HuH-7.5 (cell line): Measurements from ENCODE around the gene GSTM4.
"Not testable (repeated sequence)": the region's sequence is repeated elsewhere in the genome, so short reads cannot be mapped to it uniquely, and the experiment has no call there.

Experiments used
- DNase-seq: peaks from one replicate; pipeline ENCODE4 v3.0.0; 2011; ENCODE audit warnings: low spot score

The GSTM4 gene

GRCh38 chr1:109668123-109668775 is 12.3 kb downstream of the GSTM4 start:
- DNase-seq, result no peak

DNA sequence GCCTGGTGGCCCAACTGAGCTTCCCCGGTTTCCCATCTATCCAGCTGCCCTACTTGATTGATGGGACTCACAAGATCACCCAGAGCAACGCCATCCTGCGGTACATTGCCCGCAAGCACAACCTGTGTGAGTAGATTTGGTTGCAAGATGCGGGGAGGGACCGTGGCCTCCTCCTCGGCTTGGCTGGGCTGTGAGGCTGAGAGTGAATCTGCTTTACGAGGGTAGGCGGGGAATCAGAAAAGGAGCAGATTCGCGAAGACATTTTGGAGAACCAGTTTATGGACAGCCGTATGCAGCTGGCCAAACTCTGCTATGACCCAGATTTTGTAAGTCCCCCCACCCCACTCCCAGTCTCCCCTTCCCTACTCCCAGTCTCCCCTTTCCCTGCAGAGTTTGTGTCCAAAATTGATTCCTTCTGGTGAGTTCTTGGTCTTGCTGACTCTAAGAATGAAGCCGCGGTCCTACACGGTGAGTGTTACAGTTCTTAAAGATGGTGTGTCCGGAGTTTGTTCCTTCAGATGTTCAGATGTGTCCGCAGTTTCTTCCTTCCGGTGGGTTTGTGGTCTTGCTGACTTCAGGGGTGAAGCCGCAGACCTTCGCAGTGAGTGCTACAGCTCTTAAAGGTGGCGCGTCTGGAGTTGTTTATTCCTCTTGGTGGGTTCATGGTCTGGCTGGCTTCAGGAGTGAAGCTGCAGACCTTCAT is 13.5 kb downstream of the GSTM4 start:
- no peak for DNase-seq

GRCh38 chr1:109669949-109670302 is 14.0 kb downstream of the GSTM4 start:
- not testable (repeated sequence) for DNase-seq

DNA sequence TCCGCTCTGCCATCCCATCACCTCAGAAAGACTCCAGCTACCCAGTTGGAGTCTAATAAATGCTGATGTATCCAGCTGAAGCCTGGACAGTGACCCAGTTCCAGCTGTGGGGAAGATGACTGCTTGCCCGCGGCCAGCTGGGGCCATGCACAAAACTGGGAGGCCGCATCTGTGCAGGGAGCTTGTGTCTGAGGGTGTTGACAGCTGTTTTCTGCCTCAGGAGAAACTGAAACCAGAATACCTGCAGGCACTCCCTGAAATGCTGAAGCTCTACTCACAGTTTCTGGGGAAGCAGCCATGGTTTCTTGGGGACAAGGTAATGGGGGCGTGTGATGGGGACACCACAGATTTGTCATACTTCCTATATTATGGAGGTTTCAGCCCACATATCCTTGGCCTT is 15.2 kb downstream of the GSTM4 start:
- no peak for DNase-seq

DNA sequence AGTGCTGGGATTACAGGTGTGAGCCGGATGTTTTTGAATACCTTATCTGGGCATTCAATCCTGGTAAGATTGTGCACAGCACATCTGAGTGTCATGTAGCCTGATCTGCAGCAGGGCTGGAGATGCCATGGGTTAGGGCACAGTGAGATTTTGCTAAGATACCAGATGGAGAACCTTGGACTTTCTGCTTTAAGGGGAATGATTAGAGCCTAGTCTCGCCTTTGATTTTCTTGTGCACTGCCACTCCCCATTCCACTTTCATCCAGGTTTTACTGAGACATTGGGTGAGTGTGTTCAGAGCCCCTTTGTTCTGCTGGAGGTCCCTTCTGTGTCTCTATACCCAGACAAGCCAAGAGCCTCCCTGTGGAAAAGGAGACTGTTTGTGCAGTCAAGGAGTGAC is 18.0 kb downstream of the GSTM4 start:
- not testable (repeated sequence) for DNase-seq

DNA sequence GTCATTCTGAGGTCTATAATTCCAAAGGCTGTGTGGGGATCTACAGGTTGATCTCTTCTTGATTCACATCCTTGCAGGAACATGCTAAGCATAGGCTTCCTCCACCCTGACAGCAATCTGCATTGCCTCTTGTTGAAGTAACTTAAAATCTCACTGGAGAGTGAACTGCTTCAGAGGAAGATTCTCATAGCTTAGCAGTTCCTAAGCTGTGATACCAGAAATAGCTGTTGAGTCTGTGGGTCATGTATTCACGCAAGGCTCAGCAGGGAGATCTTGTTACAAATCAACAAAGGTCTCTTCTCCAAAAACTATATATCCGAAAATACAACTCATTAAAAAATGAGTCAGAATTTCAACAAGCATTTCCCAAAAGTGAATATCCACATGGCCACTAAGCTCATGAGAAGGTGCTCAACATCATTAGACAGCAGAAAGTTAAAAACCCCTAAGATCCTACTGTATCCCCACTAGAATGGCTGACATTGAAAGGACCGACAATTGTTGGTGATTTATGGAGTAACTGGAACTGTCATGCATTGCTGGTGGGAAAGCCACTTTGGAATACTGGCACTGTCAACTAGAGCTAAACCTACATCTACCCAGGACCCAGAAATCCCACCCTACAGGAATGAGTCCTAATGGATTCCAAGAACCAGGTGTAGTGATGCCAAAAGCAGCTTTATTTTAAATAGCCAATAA is 20.9 kb downstream of the GSTM4 start:
- DNase-seq, result not testable (repeated sequence)

- DNase-seq, result no peak
Measured at GRCh38 chr1:109677459-109677858, 21.6 kb downstream of the GSTM4 start.

DNA sequence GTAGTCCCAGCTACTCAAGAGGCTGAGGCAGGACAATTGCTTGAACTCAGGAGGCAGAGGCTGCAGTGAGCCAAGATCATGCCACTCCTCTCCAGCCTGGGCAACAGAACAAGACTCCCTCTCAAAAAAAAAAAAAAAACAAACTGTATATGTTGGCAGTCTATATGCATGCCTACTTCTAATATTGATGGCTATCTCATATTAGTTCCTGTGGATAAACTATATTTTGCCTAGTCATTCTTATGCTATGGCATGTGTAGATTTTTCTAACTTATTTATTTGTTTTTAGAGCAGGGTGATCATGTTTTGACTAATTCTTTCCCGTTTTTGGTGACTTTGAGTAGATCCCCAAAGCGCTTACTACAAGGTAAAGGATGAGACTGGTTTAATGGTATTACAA is 22.7 kb downstream of the GSTM4 start:
- DNase-seq, result not testable (repeated sequence)

DNA sequence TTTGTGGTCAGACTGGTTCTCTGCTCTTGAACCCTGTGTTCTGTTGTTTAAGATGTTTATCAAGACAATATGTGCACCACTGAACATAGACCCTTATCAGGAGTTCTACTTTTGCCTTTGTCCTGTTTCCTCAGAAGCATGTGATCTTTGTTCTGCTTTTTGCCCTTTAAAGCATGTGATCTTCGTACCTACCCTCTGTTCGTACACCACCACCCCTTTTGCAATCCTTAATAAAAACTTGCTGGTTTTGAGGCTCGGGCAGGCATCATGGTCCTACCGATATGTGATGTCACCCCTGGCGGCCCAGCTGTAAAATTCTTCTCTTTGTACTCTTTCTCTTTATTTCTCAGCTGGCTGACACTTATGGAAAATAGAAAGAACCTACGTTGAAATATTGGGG is 28.9 kb downstream of the GSTM4 start:
- DNase-seq, result not testable (repeated sequence)

- DNase-seq, result not testable (repeated sequence)
Measured at GRCh38 chr1:109685399-109685798, 29.5 kb downstream of the GSTM4 start.

DNA sequence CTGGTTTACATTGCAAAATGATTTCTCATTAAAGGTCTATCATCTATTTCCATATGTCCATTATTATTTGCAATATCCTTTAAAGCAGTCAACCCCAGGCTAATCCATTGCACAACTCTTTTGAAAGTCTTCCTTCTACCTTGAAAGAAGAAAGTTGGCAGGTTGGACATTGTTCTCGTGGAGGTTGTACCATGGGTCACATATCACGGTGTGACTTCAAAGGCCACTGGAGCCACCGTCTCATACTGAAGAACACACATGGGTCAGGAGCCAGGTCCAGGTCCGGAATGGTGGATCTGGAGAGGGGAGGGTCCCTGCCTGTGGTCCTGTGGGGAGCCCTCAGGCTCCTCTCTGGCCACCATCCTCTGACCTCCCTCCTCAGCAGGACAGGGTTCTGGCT is 30.0 kb downstream of the GSTM4 start:
- DNase-seq, result not testable (repeated sequence)

DNA sequence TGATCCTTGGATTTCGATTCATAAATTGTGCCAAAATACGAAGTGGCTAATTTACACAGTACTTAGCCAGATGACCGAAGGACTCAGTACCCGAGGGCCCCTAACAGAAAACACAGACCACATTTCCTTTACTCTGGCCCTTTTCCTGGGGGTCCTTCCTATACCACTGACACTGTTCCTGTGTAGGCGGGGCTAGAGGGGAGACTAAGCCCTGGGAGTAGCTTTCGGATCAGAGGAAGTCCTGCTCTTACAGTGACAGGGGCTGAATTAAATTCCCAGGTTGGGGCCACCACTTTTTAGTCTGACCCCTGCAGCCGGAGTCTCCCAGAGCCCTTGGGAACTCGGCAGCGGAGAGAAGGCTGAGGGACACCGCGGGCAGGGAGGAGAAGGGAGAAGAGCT is 31.2 kb downstream of the GSTM4 start:
- DNase-seq, result not testable (repeated sequence)

DNA sequence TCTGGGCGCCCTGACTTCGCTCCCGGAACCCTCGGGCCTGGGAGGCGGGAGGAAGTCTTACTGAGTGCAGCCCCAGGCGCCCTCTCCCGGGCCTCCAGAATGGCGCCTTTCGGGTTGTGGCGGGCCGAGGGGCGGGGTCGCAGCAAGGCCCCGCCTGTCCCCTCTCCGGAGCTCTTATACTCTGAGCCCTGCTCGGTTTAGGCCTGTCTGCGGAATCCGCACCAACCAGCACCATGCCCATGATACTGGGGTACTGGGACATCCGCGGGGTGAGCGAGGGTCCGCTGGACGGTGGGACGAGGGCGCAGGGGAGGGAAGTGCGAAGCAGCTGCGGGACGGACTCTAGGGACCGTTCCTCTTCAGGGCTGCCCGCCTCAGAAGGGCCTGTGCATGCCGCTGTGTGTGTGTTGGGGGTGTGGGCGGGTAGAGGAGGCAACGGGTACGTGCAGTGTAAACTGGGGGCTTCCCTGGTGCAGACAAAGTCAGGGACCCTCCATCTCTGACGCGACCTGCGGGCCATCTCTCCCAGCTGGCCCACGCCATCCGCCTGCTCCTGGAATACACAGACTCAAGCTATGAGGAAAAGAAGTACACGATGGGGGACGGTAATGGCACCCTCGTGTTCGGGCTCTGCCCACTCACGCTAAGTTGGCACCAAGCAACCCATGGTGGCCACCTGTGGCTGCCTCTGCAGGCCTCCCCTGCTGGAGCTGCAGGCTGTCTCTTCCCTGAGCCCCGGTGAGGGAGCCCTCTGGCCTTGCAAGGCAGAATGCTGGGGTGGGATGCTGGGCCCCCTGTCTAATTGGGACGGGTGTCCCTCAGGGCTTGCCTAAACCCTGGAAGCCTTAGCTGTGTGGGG is 32.0 kb downstream of the GSTM4 start, which contains the start of gene GSTM1:
Gene GSTM1 (plus strand): TSS at position 177 of the 859 bp plus-strand sequence. CDS start 57 bp downstream, at position 234.
- DNase-seq, result peak; percentile 58

DNA sequence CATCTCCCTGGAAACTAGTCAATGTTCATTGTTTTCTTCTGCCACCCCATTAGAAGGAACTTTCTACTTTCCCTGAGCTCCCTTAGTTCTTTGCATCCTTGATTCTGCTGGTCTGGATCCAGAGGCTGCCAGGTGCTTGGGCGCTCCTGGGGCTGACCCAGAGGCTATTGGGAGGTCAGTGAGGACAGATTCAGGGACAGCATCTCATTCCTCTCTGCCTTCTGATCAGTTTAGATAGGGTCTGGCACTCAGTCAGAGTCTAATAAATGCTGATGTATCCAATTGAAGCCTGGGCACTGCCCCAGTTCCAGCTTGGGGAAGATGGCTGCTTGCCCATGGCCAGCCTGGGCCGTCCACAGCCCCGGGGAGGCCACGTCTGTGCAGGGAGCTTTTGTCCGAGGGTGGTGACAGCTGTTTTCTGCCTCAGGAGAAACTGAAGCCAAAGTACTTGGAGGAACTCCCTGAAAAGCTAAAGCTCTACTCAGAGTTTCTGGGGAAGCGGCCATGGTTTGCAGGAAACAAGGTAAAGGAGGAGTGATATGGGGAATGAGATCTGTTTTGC is 34.0 kb downstream of the GSTM4 start:
- no peak for DNase-seq

DNA sequence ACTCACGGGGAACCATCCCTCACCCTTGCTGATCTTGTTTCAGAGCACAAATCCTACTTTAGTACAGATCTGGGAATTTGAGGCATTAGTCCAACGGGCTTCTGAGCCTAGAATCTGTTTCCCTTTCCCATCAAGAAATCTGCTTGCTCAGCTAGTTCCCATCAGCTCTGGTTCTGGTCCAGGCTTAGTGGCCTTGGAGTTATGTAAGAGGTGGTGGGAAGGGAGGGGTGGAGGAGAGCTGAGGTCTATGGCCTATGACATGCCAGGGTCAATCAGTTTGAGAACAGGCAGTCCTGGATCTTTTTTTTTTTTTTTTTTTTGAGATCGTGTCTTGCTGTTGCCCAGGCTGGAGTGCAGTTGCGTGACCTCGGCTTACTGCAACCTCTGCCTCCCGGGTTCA is 35.9 kb downstream of the GSTM4 start:
- DNase-seq, result no peak

GRCh38 chr1:109694400-109694799 is 38.5 kb downstream of the GSTM4 start:
- DNase-seq, result not testable (repeated sequence)

DNA sequence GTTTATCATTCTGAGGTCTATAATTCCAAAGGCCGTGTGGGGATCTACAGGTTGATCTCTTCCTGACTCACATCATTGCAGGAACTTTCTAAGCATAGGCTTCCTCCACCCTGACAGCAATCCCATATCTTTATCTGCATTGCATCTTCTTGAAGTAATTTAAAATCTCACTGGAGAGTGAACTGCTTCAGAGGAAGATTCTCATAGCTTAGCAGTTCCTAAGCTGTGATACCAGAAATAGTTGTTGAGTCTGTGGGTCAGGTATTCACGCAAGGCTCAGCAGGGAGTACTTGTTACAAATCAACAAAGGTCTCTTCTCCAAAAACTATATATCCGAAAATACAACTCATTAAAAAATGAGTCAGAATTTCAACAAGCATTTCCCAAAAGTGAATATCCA is 39.2 kb downstream of the GSTM4 start:
- DNase-seq, result not testable (repeated sequence)

DNA sequence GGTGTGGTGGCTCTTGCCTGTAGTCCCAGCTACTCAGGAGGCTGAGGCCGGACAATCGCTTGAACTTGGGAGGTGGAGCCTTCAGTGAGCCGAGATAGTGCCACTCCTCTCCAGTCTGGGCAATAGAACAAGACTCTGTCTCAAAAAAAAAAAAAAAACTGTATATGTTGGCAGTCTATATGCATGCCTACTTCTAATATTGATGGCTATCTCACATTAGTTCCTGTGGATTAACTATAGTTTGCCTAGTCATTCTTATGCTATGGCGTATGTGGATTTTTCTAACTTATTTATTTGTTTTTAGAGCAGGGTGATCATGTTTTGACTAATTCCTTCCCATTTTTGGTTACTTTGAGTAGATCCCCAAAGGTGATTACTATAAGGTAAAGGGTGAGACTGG is 41.2 kb downstream of the GSTM4 start:
- no peak for DNase-seq

DNA sequence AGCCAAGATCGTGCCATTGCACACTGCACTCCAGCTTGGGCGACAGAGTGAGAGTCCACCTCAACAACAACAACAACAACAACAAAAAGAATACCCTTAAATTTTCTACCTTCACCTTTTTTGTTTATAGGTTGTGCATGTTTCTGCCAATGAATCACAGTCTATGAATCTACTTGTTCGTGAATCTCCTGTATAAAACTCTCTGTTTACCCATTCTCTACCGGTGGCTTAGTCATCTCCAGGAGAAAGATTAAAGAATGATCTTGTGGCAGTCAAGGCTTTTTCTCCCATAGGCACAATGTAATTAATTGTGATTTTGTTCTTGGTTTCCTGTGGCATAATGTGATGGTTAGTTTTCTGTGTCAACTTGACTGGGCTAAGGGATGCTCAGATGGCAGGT is 42.0 kb downstream of the GSTM4 start:
- not testable (repeated sequence) for DNase-seq

DNA sequence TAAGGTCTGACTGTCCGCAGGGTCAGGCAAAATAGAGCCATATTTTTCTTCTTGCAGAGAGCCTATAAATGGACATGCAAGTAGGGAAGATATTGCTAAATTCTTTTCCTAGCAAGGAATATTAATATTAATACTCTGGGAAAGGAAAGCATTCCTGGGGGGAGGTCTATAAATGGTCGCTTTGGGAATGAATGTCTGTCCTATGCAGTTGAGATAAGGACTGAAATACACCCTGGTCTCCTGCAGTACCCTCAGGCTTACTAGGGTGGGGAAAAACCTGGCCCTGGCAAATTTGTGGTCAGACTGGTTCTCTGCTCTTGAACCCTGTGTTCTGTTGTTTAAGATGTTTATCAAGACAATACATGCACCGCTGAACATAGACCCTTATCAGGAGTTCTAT is 47.0 kb downstream of the GSTM4 start:
- not testable (repeated sequence) for DNase-seq

DNA sequence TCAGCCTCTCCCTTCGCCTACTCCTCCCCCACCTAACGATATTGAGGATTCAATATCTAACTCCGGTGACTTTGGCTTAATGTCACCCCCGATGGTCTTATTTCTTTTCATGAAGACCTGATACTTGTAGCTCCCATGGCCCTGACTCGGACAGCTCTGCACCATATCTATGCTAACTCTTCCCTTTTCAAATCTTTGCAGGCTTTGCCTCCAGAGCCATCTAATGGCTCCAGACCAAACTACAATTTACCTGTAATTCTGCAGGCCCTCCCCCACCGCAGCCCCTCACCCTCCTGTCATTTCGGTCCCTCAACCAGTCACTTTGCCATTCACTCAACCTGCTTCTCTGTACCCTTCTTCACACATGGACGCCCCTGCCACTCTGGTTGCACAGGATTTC is 48.3 kb downstream of the GSTM4 start:
- no peak for DNase-seq

DNA sequence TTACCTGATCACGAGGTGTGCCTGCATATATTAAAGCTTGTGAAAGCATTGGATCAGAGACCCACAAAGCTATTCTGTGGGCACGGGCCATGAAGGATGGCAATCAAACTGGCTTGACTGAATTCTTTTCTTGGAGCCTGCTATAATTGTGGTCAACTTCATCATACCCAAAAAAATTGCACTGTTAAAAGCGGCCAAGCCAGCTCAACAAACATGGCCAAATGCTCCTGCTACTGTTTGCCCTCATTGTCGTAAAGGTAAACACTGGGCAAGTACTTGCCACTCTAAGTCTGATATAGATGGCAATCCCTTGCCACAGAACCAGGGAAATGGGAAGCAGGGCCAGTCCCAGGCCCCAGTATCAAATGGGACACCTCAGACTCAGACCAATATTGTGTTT is 49.5 kb downstream of the GSTM4 start:
- no peak for DNase-seq
